Measurements from ENCODE around the gene PI4KA.
"Not testable (repeated sequence)": the region's sequence is repeated elsewhere in the genome, so short reads cannot be mapped to it uniquely, and the experiment has no call there.

PI4KA gene

DNA sequence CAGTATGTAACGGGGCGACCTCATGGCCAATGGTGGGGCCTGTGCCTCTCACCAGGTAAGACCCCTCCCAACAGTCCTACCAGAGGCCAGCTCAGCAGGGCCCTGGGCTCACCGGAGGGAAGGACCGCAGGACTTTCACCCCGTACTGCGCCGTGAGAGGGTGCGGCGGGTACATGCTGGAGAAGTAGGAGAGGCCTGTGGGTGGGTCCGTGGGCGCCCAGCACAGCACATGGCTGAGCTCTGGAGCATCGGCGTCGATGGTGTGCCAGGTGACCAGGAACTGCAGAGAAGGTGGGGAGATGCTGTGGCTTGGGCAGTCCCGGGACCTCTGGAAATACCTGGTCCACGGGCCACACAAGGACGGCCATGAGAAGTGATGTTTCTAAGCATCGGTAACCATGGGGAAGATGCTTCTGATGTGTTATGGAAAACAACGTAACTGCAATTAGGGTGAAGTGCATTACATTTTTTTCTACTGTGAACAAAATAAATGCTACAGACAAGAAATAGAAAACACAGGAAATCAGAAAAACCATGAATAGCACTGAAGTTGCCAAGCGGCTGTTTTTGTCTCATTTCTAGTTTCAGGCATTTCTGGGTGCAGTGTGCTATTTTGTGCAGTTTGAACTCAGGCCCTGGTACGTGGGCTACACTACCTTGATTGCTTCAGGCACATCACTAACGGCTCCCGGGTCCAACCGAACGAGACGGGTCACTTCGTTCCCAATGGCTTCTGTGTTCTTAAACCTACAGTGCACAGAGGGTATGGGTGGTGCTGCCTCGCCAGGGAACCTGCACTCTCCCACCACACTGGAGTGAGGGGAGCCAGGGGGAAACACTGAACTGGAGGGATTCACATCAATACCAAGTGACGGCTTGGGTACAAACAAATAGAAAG lies 131.2 kb downstream of the PI4KA start:
- no peak for DNase-seq (ENCODE audit: low read depth in 1 of 2, low spot score in 1 of 2)

DNA sequence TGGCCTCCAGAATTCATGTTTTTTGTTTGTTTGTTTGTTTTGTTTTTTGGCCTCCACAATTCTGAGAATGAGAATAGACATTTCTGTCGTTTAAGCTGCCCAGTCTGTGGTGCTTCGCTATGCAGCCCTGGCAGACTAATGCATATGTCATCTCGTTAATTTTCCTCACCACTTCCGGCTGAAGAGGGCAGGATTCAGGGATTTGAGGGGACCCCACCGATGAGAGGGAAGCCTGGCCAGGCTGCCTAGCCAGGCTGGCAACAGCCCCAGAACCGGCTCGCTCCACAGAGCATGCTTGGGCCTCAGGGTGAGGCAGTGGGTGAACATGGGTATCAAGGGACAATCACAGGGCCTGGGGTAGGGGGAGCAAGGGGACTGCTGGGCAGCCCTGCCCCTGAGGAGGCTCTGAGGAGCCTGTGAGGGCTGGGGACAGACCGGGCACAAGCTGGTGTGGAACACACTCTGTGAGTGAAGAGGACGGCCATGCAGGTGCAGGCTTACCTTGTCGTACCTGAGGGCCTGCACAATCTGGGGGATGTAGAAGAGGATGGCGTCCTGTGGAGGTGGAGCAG lies 132.5 kb downstream of the PI4KA start:
- no peak for DNase-seq (ENCODE audit: low read depth in 1 of 2, low spot score in 1 of 2)

DNA sequence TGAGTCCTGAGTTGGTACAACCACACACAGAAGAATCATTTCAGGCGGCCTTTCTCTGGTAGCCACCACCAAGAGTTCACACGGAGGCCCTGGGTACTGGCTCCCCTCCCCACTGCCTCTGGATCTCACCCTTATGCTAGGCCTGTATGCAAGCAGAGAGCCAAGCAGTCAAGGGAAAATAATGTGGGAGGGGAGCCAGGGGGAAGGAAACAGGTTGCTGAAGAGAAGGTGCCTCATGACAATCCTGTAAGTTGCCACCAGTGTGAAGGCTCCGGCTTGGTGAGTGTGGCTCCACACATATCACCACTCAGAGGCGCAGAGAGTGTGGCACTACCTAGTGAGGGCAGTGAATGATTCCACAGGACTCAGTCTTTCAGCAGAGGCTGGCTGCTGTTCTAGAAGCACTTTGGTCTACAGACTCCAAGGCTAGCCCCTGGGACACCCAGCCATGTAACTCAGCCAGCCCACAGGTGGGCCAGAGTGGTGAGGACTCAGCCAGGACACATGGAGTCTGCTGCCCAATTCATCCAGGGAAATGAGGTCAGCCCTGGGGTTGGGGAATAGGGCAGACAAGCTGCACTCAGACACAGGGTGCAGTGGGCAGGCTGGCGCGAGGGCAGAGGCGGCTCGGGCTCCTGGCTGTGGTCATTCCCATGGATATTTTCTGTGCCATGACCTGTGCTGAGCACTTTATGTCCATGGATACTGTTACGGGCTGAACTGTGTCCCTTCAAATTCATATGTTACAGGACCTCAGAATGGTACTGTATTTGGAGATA lies 133.7 kb downstream of the PI4KA start:
- DNase-seq (ENCODE audit: low read depth in 1 of 2, low spot score in 1 of 2) = no peak

DNA sequence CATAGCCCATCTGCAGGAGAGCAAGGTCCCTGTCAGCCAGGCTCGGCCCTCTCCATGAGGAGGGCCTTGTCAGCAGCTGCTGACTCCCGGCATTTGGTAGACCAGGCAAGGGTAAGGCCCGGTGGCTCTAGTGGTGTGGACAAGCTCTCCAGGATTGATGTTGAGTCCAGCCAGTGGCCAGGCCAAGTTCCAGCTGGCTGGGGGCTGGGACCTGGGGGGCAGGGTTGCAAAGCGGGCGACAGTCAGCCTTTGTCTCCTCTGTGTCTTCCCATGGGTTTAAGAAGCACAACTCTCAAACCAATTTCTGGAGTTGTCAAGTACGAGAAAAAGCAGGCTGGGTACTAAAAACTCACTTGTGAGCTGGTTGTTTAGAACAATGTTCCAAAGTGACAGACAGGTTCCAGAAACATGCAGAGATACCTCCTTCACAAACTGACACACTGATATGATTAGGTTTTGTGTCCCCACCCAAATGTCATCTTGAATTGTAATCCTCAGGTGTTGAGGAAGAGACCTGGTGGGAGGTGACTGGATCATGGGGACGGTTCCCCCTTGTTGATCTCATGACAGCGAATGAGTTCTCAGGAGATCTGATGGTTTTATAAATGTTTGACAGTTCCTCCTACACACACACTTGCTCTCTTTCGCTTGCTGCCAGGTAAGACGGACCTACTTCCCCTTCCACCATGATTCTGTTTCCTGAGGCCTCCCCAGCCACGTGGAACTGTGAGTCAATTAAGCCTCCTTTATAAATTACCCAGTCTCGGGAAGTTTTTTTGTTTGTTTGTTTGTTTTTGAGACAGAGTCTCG lies 137.0 kb downstream of the PI4KA start:
- no peak for DNase-seq (ENCODE audit: low read depth in 1 of 2, low spot score in 1 of 2)

DNA sequence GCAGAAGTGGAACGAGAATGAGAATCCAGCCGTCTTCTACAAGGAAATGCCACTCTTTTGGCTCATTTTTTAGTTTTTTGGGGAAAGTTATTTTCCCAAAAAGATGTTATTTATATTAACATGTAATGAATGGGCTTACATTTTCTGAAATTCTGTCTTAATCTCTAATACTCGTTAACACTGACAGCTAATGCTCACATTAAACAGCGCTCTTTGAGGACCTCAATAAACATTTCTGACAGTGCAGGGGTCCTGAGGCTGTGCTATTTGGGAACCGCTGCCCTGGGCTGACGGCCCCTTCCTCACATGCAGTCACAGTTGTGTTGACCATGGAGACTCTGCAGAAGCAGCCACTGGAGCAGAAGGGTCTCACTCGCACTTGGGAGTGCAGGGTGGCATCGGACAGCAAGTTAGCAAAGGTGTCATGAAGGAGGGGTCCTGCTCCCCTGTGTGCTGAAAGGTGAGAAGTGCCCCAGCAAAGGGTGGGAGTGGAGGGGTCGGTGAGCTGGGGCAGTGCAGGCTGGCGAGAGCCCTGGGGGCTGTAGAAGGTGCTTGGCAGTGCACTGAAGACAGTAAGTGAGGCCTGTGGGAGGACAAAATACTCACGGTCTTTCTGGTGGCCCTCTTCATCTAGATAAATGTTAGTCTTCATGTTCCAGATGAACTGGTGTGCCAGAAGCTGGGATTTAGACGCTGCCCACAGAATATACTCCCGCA lies 137.8 kb downstream of the PI4KA start:
- DNase-seq (ENCODE audit: low read depth in 1 of 2, low spot score in 1 of 2) = no peak

DNA sequence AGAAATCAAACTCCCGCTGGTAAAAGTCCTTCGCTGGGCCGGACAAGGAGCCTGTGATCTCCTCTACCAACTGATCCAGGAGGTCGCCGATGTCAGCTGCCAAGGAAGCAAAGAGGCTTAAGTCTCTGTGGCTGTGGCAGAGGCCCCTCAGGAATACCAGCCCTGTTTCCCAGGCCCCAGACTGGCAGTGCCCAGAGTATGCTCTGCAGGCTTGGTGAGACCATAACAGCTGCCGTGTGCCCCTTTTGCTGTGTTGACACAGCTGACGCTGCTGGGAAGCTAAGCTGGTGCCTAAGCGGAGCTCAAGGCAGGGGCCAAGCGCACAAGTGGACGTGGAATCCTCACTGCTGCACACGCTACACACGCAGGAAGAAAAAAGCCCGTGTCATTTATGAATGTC lies 139.9 kb downstream of the PI4KA start:
- not testable (repeated sequence) for DNase-seq (ENCODE audit: low read depth in 1 of 2, low spot score in 1 of 2)

DNA sequence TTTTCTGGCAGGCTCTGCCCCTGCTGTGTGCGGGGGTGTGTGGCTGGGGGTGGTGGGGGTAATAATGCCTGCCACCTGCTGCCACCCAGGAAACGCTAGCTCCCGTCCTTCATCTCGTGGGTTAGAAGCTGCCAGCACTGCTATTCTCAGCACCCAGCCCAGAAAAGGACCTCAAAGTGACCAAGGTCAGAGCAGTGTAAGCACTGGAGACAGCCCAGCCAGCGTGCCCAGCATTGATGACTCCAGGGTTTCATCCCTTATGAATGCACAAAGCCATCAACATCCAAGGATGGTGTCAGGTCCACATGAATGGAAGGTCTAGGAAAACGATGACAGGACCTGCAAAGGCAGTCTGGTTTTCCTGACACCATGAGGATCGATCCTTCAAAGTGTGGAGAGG lies 140.6 kb downstream of the PI4KA start:
- not testable (repeated sequence) for DNase-seq (ENCODE audit: low read depth in 1 of 2, low spot score in 1 of 2)

DNA sequence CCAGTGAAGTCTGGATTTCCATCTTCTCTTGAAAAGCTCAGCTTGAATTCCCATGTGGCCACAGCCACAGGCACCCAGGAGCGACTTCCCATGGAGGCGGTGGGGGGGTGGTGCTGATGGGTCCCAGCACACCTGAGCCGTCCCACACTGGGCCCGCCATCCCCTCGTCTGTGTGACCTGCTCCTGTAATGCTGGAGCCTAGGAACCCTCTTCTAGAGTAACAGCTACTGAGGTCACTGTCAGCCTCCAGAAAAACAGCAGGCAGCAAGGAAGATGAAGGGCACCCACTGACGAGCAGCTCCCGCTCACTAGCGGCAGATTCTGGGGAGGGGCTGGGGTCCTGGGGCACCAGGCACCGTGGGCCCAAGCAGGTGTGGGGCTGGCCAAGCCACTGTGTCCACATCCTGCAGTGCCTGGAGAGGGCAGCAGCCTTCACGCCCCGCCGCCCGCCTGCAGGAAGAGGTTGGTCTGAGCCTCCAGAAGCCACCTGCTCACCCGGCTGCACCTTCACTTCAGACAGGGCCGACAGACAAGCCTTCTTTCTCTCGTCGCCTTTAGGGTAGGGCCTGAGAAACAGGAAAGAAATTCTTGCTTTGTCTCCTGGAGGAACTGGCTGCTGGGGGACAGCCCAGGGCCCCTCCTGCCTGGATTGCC lies 141.3 kb downstream of the PI4KA start:
- not testable (repeated sequence) for DNase-seq (ENCODE audit: low read depth in 1 of 2, low spot score in 1 of 2)

DNA sequence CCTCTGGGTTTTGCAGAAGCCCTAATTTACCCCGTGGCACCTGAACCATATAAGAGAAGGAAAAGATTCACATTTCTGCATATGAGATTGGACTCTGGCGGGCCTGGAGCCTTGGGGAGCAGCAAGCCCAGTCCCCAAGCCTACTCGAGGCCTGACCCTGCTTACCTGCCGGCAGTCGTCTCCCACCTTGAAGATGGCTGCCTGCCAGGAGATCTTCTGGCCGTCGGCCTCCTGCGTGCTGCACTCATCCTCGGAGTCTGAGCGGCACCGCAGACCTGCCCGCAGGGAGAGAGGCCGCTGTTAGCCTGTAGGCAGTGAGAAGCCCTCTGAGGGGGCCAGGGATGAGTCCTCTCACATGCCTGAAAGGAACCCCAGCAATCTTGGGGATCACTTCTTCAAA lies 145.5 kb downstream of the PI4KA start:
- DNase-seq (ENCODE audit: low read depth in 1 of 2, low spot score in 1 of 2) = not testable (repeated sequence)

DNA sequence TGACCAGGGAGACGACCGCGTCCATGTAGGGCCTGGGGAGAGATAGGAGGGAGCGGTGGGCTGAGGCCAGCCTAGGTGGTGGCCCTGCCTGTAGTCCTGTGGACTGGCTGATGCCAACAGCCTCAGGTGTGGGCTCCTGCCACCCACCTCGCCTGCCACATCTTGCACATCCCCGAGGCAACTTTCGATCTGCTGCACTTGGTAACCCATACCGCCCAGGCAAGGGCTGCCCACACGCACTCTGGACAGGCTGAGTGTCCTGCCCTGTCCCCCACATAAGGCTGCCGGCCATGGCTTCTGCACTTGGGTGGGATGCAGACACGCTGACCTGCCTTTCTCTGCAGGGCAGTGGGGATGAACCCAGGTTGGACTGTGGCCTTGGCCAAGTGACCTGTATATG lies 148.6 kb downstream of the PI4KA start:
- not testable (repeated sequence) for DNase-seq (ENCODE audit: low read depth in 1 of 2, low spot score in 1 of 2)

DNA sequence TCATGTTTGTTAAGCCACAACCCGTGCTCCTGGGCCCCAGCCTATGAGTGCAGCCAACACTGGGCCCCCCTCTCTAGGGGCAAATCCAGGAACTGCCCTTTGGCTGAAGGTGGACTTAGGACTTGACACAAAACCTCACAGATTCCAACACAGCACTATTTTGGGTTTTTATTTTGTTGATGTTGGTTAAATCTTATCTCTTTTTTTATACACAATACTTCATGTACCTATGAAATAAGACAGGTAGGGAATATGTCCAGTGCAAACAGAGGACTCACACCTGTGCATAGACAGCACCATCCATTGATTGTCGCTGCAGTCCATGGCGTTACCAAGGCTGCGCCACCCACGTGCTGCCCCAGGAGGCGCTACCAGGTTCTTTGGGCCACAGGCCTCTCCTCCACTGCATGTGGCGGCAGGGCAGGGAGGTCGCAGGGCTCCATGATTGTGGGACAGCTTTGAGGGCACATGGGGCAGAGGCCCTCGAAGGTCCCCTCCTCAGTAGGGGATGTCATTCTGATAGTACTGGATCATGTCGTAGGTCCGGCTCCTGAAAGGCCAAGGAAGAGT lies 151.0 kb downstream of the PI4KA start:
- DNase-seq (ENCODE audit: low read depth in 1 of 2, low spot score in 1 of 2) = not testable (repeated sequence)

DNA sequence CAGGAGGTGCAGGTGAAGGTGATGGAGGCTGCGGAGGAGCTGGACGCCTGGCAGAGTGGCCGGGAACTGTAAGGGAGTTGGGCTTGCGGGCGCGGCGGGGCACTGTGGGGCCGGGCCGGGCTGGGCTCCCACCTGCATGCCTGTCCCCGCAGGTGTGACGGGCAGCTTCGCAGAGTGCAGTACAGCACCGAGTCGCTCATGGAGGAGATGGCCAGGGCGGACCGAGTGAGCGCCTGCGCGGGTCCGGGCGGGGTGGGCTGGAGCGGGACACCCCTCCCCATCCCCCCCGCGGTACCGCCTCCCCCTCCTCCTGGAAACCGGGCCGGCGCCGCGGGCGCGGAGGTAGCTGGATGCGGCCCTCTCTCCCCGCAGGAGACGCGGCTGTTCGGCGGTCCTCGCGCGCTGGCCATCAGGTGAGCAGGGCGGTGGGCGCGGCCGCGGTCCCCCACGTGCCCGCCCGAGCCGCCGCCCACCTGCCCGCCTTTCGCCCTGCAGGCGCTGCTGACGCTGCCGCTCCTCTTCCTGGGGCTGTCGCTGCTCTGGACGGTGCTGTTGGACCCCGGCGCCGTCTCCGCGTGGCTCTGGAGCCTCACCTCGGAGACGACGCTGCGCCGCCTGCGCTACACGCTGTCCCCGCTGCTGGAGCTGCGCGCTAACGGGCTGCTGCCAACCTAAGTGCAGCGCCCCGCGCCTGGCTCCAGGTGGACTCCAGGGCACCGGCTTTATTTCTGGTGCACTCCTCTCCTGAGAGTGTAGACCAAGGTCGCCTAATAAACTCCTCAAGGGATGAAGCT lies 154.6 kb downstream of the PI4KA start:
- not testable (repeated sequence) for DNase-seq (ENCODE audit: low read depth in 1 of 2, low spot score in 1 of 2)

DNA sequence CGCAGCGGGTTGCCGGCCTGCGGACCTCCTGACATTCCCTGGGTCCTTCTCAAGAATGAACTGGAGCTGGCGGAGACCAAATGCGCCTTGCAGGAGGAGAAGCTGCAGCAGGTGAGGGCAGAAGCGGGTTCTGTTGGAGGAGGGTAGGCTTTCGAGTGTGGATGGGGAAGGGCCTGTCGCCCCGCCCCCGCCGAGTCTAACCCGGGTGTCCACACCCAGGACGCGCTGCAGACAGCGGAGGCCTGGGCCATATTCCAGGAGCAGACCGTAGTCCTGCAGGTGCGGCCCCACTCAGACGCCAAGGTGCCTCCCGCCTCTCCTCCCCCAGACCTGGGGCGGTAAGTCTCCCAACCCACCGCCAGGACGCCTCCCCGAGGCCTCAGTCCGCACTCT lies 155.2 kb downstream of the PI4KA start:
- peak; percentile 22 to 28 for DNase-seq (ENCODE audit: low read depth in 1 of 2, low spot score in 1 of 2)

DNA sequence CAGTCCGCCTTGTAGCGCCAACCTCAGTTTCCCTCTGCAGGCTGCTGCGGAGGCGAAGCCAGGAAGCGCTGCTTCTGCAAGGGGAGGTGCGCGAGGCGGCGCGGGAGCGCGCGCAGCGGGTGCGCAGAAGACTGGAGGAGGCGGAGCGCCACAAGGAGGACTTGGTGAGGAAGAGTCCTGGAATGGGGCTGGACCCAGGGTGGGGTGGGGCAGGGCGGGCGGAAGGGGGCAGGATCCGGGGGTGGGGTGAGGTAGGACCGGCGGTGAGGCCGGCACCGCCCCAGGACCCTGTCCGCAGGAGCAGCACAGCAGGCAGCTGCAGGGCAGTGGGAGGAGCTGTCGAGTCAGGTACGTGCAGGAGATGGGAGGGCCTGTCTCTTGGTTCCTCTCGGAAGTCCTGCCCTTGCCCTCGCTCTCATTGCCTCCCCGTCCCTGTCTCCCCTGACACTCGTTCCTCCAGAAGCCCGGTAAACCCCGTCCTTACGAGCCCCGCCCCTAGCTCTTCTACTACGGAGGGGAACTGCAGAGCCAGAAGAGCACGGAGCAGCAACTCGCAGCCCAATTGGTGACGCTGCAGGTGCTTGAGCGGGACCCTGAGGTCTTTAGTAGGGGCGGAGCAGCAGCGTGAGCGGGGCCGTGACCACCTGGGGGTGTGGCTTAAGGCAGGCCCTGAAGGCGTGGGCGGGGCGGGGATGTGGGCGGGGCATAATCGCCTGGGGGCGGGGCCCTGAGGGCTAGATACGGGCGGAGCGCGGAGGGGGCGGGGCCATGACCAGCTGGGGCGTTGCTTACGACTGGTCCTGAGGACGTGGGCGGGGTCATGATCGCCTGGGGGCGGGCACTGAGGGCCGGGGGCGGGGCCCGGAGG lies 155.8 kb downstream of the PI4KA start:
- peak; percentile 95 to 97 for DNase-seq (ENCODE audit: low read depth in 1 of 2, low spot score in 1 of 2)

DNA sequence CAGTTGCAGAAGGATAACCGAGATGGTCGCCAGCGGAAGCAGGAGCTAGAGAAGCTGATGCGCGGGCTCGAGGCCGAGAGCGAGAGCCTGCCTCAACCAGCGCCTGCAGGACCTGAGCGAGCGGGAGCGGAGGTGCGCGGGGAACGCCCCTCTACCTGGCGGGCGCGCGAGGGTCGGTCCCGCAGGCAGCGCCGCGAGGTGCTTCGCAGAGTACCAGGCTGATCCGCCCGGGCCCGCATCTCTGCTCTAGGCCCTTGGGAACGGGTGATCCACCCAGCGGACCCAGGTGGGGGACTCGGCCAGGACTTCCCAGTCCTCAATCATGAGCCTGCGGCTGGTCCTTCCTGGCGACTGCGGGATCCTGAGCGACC lies 156.5 kb downstream of the PI4KA start:
- not testable (repeated sequence) for DNase-seq (ENCODE audit: low read depth in 1 of 2, low spot score in 1 of 2)

DNA sequence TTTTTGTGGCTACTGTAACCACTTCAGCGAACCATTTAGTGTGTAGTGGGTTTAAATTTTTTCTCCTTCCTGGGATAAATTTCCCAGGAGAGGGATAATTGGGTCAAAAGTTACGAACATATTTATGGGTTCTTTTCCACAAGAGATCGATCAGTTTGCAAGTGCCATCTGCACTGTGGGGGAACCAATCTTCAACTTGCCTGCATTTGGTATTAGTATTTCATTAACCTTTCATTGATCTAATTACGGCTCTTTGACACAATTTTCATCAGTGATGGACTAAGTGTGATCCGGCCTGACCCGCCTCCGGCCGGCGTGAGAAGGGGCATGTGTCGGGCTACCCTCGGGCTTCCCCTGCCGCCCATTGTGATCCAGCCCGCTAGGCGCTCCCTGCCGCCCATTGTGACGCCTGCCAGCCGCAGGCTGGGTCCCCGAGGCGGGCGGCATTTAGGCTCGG lies 156.9 kb downstream of the PI4KA start:
- not testable (repeated sequence) for DNase-seq (ENCODE audit: low read depth in 1 of 2, low spot score in 1 of 2)

DNA sequence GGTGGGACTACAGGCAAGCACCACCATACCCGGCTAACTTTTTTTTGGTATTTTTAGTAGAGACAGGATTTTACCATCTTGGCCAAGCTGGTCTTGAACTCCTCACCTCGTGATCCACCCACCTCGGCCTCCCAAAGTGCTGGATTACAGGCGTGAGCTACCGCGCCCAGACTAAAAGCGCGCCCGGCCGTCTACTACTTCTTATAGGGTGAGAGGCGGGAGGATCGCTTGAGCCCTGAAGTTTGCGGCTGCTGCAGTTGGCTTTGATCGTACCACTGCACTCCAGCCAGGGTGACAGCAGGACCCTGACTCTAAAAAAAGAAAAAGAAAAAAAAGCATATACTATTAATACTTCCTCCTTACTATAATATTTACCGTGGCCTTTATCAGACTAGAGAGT lies 158.3 kb downstream of the PI4KA start:
- not testable (repeated sequence) for DNase-seq (ENCODE audit: low read depth in 1 of 2, low spot score in 1 of 2)

DNA sequence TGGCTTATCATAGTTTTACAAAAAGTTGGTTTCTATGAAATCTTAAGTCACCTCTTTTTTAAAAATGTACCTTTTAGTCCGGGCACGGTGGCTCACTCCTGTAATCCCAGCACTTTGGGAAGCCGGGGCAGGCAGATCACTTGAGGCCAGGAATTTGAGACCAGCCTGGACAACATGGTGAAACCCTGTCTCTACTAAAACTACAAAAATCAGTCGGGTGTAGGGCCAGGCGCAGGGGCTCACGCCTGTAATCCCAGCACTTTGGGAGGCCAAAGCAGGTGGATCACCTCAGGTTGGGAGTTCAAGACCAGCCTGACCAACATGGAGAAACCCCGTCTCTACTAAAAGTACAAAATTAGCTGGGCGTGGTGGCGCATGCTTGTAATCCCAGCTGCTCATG lies 158.8 kb downstream of the PI4KA start:
- not testable (repeated sequence) for DNase-seq (ENCODE audit: low read depth in 1 of 2, low spot score in 1 of 2)

Data from activated CD4-positive, alpha-beta T cell treated with anti-CD3 and anti-CD28 coated beads, Interleukin-2, amount 50 U/mL, for 24 hours (primary cell).